ENCODE measurements around the gene USP33. TPM values are rescaled to one million over a fixed set of nuclear protein-coding genes. Genes with fewer than 3 reads are reported as not detected.

The USP33 gene
- 54.7 and 92.4 TPM in 2 replicates for total RNA-seq

GRCh38 chr1:77759071-77760028 is at the start of gene USP33:
Gene USP33, minus strand, starts transcription at chr1:77759852. Its CDS starts 18,155 bp downstream, at chr1:77741697.

GRCh38 chr1:77779529-77780281 is 20.1 kb upstream of the USP33 start, which contains the start of gene MIGA1:
Gene MIGA1, plus strand, starts transcription at chr1:77779649. Its CDS starts 3,604 bp downstream, at chr1:77783253.

GRCh38 chr1:77682460-77683159 is 77.0 kb downstream of the USP33 start, which contains the start of gene ZZZ3:
Gene ZZZ3, minus strand, starts transcription at chr1:77682658. Its CDS starts 49,304 bp downstream, at chr1:77633354.

Other genes with a start within 250 kb of the USP33 start
- 61.7 and 61.9 TPM in 2 replicates for gene ZZZ3, start 77.2 kb downstream of the USP33 start, total RNA-seq
- 11.5 and 11.6 TPM in 2 replicates for gene MIGA1, start 19.8 kb upstream of the USP33 start, total RNA-seq
- gene NEXN, start 128.8 kb upstream of the USP33 start, total RNA-seq: 9.1 and 19.9 TPM in 2 replicates
- 59.6 and 75.0 TPM in 2 replicates for gene FUBP1, start 219.2 kb upstream of the USP33 start, total RNA-seq
- gene DNAJB4, start 245.1 kb upstream of the USP33 start, total RNA-seq: 26.0 and 53.1 TPM in 2 replicates